ENCODE measurements around the gene SAP30BP.

DNA sequence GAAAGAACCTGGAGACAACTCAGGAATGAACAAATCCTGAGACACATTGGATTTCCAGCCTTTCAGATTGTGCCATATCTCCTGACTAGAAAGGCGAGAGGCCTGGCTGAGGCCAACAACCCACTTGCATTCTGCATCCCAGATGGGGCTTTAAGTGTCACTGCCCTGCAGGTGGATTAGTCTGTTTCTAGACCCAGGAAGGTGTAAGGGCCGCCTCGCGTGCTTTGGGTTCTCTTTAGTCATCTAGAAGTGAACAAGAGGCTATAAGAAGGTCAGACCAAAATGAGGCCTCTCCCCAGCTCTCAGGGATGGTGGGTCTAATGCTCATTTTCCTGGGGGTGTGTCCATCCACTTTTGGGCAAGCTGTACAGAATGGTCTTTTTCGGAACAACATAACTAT is 4.9 kb downstream of the SAP30BP start:
- TF ChIP-seq, protein P1, sequence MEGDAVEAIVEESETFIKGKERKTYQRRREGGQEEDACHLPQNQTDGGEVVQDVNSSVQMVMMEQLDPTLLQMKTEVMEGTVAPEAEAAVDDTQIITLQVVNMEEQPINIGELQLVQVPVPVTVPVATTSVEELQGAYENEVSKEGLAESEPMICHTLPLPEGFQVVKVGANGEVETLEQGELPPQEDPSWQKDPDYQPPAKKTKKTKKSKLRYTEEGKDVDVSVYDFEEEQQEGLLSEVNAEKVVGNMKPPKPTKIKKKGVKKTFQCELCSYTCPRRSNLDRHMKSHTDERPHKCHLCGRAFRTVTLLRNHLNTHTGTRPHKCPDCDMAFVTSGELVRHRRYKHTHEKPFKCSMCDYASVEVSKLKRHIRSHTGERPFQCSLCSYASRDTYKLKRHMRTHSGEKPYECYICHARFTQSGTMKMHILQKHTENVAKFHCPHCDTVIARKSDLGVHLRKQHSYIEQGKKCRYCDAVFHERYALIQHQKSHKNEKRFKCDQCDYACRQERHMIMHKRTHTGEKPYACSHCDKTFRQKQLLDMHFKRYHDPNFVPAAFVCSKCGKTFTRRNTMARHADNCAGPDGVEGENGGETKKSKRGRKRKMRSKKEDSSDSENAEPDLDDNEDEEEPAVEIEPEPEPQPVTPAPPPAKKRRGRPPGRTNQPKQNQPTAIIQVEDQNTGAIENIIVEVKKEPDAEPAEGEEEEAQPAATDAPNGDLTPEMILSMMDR (IDR thresholded peaks at IDR 0.05), result no peak
- TF ChIP-seq EZH2 (IDR thresholded peaks at IDR 0.05), result no peak

Data from neural progenitor cell (in vitro differentiated cells).